HEK293T (cell line): ENCODE measurements around the gene OPCML.

Source experiments
- CTBP1 ChIP-seq: fragments of 450-650 bp; IDR thresholded peaks from 2 replicates; pipeline ENCODE4 v1.6.1; 2016; ENCODE audit warnings: borderline replicate concordance
- FOXA1 ChIP-seq: fragments of 450-650 bp; IDR thresholded peaks from 2 replicates; pipeline ENCODE4 v1.6.1; 2016; ENCODE audit warnings: mild to moderate bottlenecking
- FOXK2 ChIP-seq: fragments of 450-650 bp; IDR thresholded peaks from 2 replicates; pipeline ENCODE4 v1.6.1; 2016; ENCODE audit warnings: mild to moderate bottlenecking
- SUZ12 ChIP-seq: fragments of 450-650 bp; IDR thresholded peaks from 2 replicates; pipeline ENCODE4 v1.6.1; 2016; ENCODE audit warnings: mild to moderate bottlenecking

DNA sequence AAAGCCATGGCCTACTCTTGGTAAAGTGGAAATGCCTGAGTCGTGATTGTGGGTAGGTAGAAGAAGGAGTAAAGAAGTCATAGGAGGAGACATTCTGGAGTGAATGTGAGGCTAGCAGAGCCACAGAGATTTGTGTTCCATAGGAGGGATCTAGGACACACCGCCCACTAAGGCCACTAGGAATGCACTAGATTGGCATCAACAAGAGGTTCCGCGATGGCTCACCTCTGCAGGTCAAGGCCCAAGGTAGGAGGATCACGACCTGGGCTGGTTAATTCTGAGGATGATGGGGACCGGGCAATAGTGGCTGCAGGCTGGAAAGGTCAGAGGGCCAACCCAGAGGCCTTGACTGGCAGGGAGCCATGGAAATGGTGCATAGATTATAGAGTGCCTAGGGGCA lies 48.8 kb upstream of the OPCML start:
- TF ChIP-seq CTBP1 = no peak
- TF ChIP-seq FOXK2 = no peak
- no peak for TF ChIP-seq FOXA1
- no peak for TF ChIP-seq SUZ12
